ENCODE measurements around the gene NOTCH4. TPM values are rescaled to one million over a fixed set of nuclear protein-coding genes. Genes with fewer than 3 reads are reported as not detected.

Gene NOTCH4
- total RNA-seq, 2 experiments from 2014 or later: 0.88 to 1.3 TPM

Other genes with a start within 250 kb of the NOTCH4 start
- 1 to 10 TPM; 2.2 to 3.2 TPM for gene C4A, start 242.0 kb downstream of the NOTCH4 start, total RNA-seq
- gene C4B, start 209.3 kb downstream of the NOTCH4 start, total RNA-seq: 1 to 10 TPM; 3.0 to 4.0 TPM
- under 1 TPM in 1 of 2 experiments, not detected in 1; 0.12 TPM for gene CYP21A2, start 185.7 kb downstream of the NOTCH4 start, total RNA-seq
- gene TNXB, start 114.7 kb downstream of the NOTCH4 start, total RNA-seq: 1 to 10 TPM in 1 of 2 experiments, under 1 TPM in 1; 0.43 to 1.2 TPM
- 10 to 100 TPM; 50.4 to 53.5 TPM for gene ATF6B, start 95.8 kb downstream of the NOTCH4 start, total RNA-seq
- gene FKBPL, start 93.8 kb downstream of the NOTCH4 start, total RNA-seq: 1 to 10 TPM; 5.8 to 6.8 TPM
- gene PRRT1, start 72.1 kb downstream of the NOTCH4 start, total RNA-seq: 1 to 10 TPM; 1.4 to 1.5 TPM
- 10 to 100 TPM; 19.5 to 24.4 TPM for gene PPT2, start 69.9 kb downstream of the NOTCH4 start, total RNA-seq
- 10 to 100 TPM; 12.8 to 14.0 TPM for gene EGFL8, start 59.5 kb downstream of the NOTCH4 start, total RNA-seq
- gene AGPAT1, start 48.0 kb downstream of the NOTCH4 start, total RNA-seq: 10 to 100 TPM; 30.8 to 33.6 TPM
- gene RNF5, start 45.7 kb downstream of the NOTCH4 start, total RNA-seq: 10 to 100 TPM; 58.3 to 58.6 TPM
- gene AGER, start 39.8 kb downstream of the NOTCH4 start, total RNA-seq: 10 to 100 TPM in 1 of 2 experiments, 1 to 10 TPM in 1; 9.6 to 11.5 TPM
- 10 to 100 TPM; 56.4 to 56.9 TPM for gene PBX2, start 33.9 kb downstream of the NOTCH4 start, total RNA-seq
- 10 to 100 TPM; 68.4 to 71.3 TPM for gene GPSM3, start 31.4 kb downstream of the NOTCH4 start, total RNA-seq
- not detected for gene TSBP1, start 147.8 kb upstream of the NOTCH4 start, total RNA-seq
- not detected for gene BTNL2, start 183.1 kb upstream of the NOTCH4 start, total RNA-seq
- 10 to 100 TPM in 1 of 2 experiments, 1 to 10 TPM in 1; 9.8 to 12.2 TPM for gene HLA-DRA, start 215.8 kb upstream of the NOTCH4 start, total RNA-seq

Data from activated naive CD8-positive, alpha-beta T cell treated with anti-CD3 and anti-CD28 coated beads for 36 hours (primary cell).